Measurements from ENCODE around the gene ZFR. TPM values are rescaled to one million over a fixed set of nuclear protein-coding genes. Genes with fewer than 3 reads are reported as not detected.

The ZFR gene
- polyA plus RNA-seq, 1 donor (not counting 4 experiments of a cell fraction or from before 2014, with no cell fraction given) = 58.7 TPM

DNA sequence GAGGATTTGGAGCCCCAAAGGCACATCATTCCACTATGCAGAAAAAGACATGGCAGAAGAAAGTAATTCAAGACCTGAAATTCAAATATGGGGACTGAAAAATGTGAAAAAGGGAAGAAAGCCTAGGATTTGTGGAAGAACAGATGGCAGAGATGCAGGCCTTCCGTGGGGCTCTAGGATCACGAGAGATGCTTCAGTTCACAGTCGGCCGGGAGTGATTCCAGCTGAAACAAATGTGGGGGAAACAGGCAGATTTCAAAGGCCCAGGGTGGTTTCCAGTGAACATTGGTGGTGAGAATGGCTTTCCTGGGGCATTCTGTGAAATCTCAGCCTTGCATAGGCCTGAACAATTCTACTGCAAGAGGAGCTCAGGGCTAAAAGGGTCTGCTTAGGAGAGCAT, 34.6 kb upstream of the ZFR start:
- FAIRE-seq (no peak), DNase-seq (ENCODE audit: low read depth, low spot score) (no peak)
- dilution Hi-C loops (cut with MboI; ENCODE audit: extremely low pct_ligation_motif_present, low sequenced_read_pairs) = no loop called here
- Histone ChIP-seq H3K4me1 (ENCODE audit: control insufficient read depth, extremely low read depth, insufficient read depth, low read length) (no peaks in the 10 kb centered on the region), H3K36me3 (ENCODE audit: control insufficient read depth in 2 of 2, extremely low read depth in 1 of 2, insufficient read depth in 2 of 2, low read length in 2 of 2) (no peaks in the 10 kb centered on the region), H3K9ac (ENCODE audit: control insufficient read depth, extremely low read depth, insufficient read depth, low read length) (no peak overlapping the region), H4K20me1 (ENCODE audit: control insufficient read depth, extremely low read depth, insufficient read depth, low read length) (no peaks in the 10 kb centered on the region), H3K9me3 (ENCODE audit: control insufficient read depth, low read depth, low read length) (no peaks in the 10 kb centered on the region), H3K27me3 (ENCODE audit: control insufficient read depth, extremely low read depth, insufficient read depth, low read length) (no peaks in the 10 kb centered on the region), H2AFZ (ENCODE audit: control insufficient read depth, low read length) (no peak overlapping the region), H3K4me2 (ENCODE audit: control insufficient read depth, extremely low read depth, insufficient read depth, low read depth, low read length) (no peak overlapping the region), H3K9me1 (ENCODE audit: control insufficient read depth, extremely low read depth, insufficient read depth, low read length) (no peaks in the 10 kb centered on the region), H3K4me3 (ENCODE audit: control insufficient read depth in 2 of 3, extremely low read depth in 1 of 3, insufficient read depth in 2 of 3, low read depth in 1 of 3, low read length in 3 of 3) (no peak overlapping the region), H3K79me2 (ENCODE audit: control insufficient read depth, insufficient read depth, low read length) (no peaks in the 10 kb centered on the region), H3K27ac (ENCODE audit: control insufficient read depth, insufficient read depth, low read length) (no peak overlapping the region)
- no peak for TF ChIP-seq EZH2 (IDR thresholded peaks at IDR 0.05; ENCODE audit: low read length)
- TF ChIP-seq, protein P1, sequence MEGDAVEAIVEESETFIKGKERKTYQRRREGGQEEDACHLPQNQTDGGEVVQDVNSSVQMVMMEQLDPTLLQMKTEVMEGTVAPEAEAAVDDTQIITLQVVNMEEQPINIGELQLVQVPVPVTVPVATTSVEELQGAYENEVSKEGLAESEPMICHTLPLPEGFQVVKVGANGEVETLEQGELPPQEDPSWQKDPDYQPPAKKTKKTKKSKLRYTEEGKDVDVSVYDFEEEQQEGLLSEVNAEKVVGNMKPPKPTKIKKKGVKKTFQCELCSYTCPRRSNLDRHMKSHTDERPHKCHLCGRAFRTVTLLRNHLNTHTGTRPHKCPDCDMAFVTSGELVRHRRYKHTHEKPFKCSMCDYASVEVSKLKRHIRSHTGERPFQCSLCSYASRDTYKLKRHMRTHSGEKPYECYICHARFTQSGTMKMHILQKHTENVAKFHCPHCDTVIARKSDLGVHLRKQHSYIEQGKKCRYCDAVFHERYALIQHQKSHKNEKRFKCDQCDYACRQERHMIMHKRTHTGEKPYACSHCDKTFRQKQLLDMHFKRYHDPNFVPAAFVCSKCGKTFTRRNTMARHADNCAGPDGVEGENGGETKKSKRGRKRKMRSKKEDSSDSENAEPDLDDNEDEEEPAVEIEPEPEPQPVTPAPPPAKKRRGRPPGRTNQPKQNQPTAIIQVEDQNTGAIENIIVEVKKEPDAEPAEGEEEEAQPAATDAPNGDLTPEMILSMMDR (optimal IDR thresholded peaks at IDR 0.05 in 1 of 3, IDR thresholded peaks at IDR 0.05 in 1 of 3, conservative IDR thresholded peaks at IDR 0.05 in 1 of 3; ENCODE audit: extremely low read depth in 1 of 3, insufficient read depth in 2 of 3, low read length in 3 of 3) = no peak

DNA sequence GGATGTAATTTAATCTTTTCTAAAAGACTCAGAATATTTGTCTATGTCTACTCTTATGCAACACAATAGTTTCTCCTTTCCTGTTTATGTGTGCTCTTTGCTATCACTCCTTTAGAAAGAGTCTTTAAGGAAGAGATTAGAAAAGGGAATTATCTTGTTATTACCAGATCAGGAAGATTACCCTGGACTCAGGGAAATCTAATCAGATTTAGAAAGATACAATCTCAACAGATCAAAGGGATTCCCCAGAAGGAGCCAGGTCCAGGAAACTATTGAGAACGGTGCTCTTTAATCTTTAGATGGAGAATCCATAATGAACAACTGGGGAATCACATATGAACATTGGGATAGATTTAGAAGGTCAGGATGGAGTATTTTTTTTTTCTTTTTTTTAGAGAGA, 32.4 kb upstream of the ZFR start:
- Histone ChIP-seq H3K27ac (ENCODE audit: control insufficient read depth, insufficient read depth, low read length) (no peak overlapping the region), H3K4me1 (ENCODE audit: control insufficient read depth, extremely low read depth, insufficient read depth, low read length) (no peaks in the 10 kb centered on the region), H3K9me3 (ENCODE audit: control insufficient read depth, low read depth, low read length) (no peaks in the 10 kb centered on the region), H3K27me3 (ENCODE audit: control insufficient read depth, extremely low read depth, insufficient read depth, low read length) (no peaks in the 10 kb centered on the region), H3K9ac (ENCODE audit: control insufficient read depth, extremely low read depth, insufficient read depth, low read length) (no peak overlapping the region), H4K20me1 (ENCODE audit: control insufficient read depth, extremely low read depth, insufficient read depth, low read length) (no peaks in the 10 kb centered on the region), H3K4me3 (ENCODE audit: control insufficient read depth in 2 of 3, extremely low read depth in 1 of 3, insufficient read depth in 2 of 3, low read depth in 1 of 3, low read length in 3 of 3) (no peak overlapping the region), H3K79me2 (ENCODE audit: control insufficient read depth, insufficient read depth, low read length) (no peaks in the 10 kb centered on the region), H3K9me1 (ENCODE audit: control insufficient read depth, extremely low read depth, insufficient read depth, low read length) (no peaks in the 10 kb centered on the region), H2AFZ (ENCODE audit: control insufficient read depth, low read length) (no peak overlapping the region), H3K4me2 (ENCODE audit: control insufficient read depth, extremely low read depth, insufficient read depth, low read depth, low read length) (no peak overlapping the region), H3K36me3 (ENCODE audit: control insufficient read depth in 2 of 2, extremely low read depth in 1 of 2, insufficient read depth in 2 of 2, low read length in 2 of 2) (no peaks in the 10 kb centered on the region)
- no peak for TF ChIP-seq EZH2 (IDR thresholded peaks at IDR 0.05; ENCODE audit: low read length)
- TF ChIP-seq, protein P1 (optimal IDR thresholded peaks at IDR 0.05 in 1 of 3, IDR thresholded peaks at IDR 0.05 in 1 of 3, conservative IDR thresholded peaks at IDR 0.05 in 1 of 3; ENCODE audit: extremely low read depth in 1 of 3, insufficient read depth in 2 of 3, low read length in 3 of 3) = no peak
- DNase-seq (ENCODE audit: low read depth, low spot score) (no peak), FAIRE-seq (no peak)
- dilution Hi-C loops (cut with MboI; ENCODE audit: extremely low pct_ligation_motif_present, low sequenced_read_pairs) = no loop called here

All from keratinocyte (primary cell).